ENCODE results near the gene PCA3.

DNA sequence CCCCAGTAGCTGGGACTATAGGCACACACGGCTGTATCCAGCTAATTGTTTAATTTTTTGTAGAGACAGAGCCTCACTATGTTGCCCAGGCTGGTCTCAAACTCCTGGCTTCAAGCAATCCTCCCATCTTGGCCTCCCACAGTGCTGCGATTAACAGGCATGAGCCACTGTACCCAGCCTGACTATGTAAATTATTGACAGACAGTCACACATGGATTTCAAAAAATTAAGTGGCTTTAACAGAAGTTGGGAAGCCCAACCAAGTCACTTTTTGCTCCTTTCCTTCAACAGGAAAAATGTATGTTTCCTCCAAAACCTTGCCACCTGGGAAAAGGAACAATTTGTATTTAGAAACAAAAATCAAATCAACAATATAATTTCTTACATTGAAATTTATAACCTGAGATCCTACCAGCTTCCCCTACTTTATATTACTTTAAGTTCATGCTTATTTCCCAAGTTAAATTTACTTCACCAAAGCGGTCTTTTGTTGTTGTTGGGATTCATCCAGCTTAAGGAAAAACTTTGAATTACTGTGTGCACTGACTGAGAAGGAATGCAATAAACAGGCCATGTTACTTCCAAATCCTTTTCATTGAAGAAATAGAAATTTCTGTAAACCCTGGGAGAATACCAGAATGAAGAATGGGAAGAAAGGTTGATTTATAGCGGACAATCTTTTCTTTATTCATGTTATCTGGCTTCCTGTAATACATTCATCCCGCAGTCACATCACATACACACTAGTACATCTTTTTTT, 8.6 kb downstream of the PCA3 start:
- TF ChIP-seq POLR2A (IDR thresholded peaks at IDR 0.05): no peak
- TF ChIP-seq, protein P1, sequence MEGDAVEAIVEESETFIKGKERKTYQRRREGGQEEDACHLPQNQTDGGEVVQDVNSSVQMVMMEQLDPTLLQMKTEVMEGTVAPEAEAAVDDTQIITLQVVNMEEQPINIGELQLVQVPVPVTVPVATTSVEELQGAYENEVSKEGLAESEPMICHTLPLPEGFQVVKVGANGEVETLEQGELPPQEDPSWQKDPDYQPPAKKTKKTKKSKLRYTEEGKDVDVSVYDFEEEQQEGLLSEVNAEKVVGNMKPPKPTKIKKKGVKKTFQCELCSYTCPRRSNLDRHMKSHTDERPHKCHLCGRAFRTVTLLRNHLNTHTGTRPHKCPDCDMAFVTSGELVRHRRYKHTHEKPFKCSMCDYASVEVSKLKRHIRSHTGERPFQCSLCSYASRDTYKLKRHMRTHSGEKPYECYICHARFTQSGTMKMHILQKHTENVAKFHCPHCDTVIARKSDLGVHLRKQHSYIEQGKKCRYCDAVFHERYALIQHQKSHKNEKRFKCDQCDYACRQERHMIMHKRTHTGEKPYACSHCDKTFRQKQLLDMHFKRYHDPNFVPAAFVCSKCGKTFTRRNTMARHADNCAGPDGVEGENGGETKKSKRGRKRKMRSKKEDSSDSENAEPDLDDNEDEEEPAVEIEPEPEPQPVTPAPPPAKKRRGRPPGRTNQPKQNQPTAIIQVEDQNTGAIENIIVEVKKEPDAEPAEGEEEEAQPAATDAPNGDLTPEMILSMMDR (IDR thresholded peaks at IDR 0.05): no peak
